ENCODE results near the gene VPS11.

DNA sequence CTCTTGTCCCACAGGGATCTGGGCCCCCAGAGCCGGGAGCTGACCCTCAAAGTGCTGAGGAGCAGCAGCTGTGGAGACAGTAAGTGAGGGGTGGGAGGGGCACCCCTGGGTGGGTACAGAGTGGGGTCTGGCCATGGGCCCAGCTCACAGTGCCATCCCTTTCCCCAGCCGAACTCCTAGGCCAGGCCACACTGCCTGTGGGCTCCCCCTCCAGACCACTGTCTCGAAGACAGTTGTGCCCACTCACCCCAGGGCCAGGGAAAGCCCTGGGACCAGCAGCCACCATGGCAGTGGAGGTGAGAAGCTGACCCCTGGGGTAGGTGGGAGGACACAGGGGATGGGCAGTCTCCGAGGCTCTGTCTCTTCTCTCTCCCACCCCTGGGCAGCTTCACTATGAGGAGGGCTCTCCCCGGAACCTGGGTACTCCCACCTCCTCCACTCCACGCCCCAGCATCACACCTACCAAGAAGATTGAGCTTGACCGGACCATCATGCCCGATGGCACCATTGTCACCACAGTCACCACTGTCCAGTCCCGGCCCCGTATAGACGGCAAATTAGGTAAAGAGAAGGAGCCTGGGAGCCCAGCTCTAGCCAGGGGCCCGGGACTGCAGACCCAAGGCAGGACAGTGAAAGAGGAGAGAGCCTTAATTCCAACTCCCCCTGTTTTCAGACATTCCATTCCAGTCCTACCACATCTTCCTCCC, 44.8 kb downstream of the VPS11 start:
- no peak for TF ChIP-seq POLR2A (IDR thresholded peaks at IDR 0.05)
- TF ChIP-seq, protein P1, sequence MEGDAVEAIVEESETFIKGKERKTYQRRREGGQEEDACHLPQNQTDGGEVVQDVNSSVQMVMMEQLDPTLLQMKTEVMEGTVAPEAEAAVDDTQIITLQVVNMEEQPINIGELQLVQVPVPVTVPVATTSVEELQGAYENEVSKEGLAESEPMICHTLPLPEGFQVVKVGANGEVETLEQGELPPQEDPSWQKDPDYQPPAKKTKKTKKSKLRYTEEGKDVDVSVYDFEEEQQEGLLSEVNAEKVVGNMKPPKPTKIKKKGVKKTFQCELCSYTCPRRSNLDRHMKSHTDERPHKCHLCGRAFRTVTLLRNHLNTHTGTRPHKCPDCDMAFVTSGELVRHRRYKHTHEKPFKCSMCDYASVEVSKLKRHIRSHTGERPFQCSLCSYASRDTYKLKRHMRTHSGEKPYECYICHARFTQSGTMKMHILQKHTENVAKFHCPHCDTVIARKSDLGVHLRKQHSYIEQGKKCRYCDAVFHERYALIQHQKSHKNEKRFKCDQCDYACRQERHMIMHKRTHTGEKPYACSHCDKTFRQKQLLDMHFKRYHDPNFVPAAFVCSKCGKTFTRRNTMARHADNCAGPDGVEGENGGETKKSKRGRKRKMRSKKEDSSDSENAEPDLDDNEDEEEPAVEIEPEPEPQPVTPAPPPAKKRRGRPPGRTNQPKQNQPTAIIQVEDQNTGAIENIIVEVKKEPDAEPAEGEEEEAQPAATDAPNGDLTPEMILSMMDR (IDR thresholded peaks at IDR 0.05): no peak
- TF ChIP-seq POLR2AphosphoS5 (IDR thresholded peaks at IDR 0.05): no peak
